GM10266 (cell line): ENCODE data around the gene ARPC1A.
"Not testable (repeated sequence)": the region's sequence is repeated elsewhere in the genome, so short reads cannot be mapped to it uniquely, and the experiment has no call there.

Source experiments
- DNase-seq: peaks from one replicate; pipeline ENCODE4 v3.0.0; 2012; ENCODE audit errors: extremely low spot score
- TF ChIP-seq, protein P1 (sequence below): IDR thresholded peaks from 2 replicates; pipeline ENCODE4 v1.5.1; 2012; ENCODE audit warnings: mild to moderate bottlenecking, low read depth; ENCODE audit not compliant: control insufficient read depth, insufficient read depth; ENCODE audit errors: missing control alignments

Gene ARPC1A

DNA sequence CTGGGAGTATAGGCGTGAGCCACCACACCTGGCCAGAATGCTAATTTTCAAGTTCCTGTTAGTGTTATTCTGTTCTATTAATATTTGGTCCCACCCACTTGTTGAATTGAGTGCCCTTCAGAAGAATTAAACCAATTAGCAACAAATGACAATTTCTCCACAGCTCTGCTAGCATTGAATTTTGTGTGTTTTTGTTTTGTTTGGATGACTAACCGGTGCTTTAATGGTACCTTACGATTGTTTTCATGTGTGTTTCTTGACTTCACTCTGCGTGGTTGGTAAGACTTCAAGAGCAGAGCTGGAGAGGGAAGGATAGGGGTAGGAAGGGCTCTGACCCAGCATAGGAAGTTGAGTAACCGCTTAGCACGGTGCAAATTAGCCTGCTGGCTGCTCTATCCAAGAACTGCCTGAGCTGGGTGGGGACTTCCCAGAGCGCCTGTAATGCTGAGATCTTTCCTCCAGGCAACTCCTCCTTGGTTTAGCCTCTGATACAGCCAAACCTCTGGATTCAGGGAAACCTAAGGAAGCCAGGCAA, 53.4 kb downstream of the ARPC1A start:
- TF ChIP-seq, protein P1, sequence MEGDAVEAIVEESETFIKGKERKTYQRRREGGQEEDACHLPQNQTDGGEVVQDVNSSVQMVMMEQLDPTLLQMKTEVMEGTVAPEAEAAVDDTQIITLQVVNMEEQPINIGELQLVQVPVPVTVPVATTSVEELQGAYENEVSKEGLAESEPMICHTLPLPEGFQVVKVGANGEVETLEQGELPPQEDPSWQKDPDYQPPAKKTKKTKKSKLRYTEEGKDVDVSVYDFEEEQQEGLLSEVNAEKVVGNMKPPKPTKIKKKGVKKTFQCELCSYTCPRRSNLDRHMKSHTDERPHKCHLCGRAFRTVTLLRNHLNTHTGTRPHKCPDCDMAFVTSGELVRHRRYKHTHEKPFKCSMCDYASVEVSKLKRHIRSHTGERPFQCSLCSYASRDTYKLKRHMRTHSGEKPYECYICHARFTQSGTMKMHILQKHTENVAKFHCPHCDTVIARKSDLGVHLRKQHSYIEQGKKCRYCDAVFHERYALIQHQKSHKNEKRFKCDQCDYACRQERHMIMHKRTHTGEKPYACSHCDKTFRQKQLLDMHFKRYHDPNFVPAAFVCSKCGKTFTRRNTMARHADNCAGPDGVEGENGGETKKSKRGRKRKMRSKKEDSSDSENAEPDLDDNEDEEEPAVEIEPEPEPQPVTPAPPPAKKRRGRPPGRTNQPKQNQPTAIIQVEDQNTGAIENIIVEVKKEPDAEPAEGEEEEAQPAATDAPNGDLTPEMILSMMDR = no peak
- peak; percentile 56 for DNase-seq

DNA sequence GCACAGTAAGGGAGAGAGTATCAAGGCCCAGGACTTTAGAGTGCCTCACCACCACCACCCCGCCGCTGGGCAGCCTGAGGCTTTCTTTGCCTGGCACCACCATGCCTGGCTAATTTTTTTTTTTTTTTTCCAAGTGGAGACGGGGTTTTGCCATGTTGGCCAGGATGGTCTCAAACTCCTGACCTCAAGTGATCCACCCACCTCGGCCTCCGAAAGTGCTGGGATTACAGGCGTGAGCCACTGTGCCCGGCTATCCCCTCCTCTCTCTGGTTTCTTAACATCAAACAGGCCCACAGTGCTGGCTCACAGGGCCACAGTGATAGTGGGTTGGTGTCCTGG, 54.0 kb downstream of the ARPC1A start:
- not testable (repeated sequence) for DNase-seq

DNA sequence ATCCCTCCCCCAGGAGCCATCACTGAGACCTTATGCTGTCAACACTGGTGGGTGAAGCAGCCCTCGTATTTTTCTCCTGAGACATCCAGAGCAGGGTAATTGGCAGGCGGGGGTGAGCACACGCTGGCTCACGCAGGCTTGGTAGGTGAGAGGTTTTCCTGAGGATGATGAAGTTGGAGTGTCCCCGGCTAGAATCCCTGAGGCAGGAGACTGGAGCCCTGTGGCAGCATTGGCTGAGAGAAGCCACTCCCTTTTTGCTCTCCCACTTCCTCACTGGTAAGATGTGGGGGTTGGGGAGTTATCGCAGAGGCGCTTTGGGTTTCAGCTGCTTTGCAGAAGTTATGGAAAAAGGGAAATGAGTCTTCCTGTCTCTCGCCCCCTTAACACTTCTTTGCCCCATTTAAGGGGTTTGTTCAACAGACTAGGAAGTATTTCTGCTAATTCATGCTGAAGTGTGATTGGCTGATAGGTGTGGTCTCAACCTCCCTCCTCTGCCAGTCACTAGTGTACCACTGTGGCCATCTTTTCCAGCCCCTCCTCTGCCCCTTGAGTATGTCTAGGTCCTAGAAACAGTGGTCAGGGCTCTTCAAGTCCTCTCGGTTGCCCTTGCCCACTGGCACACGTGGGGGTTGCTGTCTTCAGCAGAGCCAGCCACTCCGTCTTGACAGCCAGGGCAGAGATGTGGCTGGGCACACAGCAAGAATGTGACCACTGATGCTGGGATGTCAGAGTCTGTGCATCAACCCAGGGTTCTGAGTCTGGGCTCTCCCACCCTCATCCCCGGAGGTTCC, 54.5 kb downstream of the ARPC1A start:
- TF ChIP-seq, protein P1 = no peak
- peak; percentile 79 for DNase-seq

DNA sequence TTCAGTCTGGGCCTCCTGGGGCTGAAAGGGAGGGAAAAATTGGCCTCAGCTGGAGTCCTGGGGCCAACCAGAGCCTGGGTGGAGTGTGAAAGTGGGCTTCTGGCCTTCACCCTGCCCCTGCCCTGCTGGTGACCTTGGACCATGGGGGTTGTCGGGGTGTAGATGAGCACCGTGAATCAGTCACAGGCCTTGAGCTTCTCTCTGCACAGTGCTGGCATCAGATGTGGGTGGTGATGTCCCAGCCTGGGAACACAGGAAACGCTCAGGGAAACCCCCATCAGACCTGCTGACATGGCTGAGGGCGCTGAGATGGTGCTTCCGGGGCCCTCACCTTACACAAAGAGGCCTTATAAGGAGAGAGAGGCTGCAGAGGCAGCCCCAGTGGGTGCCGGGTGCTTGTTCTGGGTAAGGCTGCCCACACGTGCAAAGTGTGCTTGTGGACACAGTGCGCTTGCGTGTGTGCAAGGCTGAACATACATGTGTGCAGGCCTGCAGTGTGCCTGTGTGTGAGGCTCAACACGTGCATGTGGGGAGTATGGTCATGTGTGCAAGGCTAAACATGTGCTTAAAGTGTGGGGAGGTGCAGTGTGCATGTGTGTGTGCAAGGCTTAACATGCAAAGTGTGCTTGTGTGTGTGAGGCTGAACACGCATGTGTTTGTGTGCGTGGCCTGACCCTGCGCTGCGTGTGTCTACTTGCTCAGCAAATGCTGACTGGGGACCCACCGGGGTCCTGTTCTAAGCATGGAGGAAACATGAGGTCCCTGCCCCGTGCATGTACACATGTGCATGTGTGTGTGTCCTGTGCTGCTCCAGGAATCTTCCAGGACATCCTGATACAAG, 55.3 kb downstream of the ARPC1A start:
- TF ChIP-seq, protein P1 = no peak
- peak; percentile 85 for DNase-seq

DNA sequence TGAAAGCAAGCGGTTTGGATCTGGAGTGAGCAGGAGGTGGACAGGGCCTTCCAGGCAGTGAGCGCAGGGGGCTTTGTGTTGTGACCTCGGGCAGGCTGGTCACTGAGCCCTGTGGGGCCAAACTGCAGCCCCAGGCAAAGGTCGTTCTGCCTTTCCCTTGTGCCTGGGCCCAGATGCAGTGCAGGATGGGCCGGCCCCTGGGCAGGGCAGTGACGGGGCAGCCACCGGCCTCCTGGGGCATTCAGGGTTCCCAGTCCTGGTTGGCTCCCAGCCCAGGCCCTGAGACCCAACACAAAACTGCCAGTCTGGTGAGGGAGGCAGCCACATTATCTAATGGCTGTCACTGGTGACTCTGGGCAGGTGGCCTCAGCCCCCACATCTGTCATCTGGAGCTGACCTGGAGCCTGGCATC, 56.0 kb downstream of the ARPC1A start:
- TF ChIP-seq, protein P1 = no peak
- DNase-seq = no peak

DNA sequence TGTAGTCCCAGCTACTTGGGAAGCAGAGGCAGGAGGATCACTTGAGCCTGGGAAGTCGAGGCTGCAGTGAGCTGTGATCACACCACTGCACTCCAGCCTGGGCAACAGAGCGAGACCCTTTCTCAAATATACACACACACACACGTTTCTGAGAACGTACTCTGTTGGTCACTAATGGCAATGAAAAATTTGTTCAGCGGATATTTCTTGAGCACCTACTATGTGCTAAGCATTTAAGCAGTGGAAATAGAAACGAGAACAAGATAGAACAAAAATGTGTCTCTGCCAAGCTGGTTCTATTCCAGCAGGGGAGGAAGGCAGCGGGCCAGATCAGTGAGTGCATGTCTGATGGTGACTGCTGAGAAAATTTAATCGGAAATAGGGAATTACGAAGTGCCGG, 57.5 kb downstream of the ARPC1A start:
- TF ChIP-seq, protein P1 = no peak
- no peak for DNase-seq

DNA sequence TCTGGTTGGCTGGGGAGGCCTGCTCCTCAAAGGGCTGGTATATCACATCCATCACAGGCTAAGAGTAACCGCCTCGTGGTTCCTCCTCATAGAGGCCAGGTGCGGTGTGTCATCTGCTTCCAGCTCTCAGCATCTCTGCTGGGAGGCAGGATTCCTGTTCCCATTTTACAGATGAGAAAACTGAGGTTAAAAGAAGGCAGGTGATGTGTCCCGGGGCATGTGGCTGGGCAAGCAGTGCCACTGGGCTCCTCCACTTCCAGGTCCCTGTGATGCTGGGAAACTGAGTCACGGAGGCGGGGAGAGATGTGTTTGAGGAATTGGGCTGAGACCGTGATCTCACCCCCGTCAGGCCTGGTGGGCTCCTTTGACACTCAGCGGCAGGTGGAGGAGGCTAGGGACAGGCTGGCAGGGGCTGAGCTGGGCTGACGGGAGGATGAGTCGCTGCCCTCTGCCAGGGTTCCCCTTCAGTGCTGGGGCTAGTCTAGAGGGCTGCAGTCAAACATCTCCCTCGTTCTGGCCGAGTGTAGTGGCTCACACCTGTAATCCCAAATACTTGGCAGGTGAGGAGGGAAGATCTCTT, 58.2 kb downstream of the ARPC1A start:
- TF ChIP-seq, protein P1 = no peak

More for the DNA sequence above, 58.2 kb downstream of the ARPC1A start:
- no peak for DNase-seq
